A549 (cell line): ENCODE data around the gene DNAAF5.

Experiments
- HEYL ChIP-seq: fragments of 250-450 bp; sonication (Bioruptor Pico); IDR thresholded peaks from 2 replicates; pipeline ENCODE4 v1.8.0; 2021; ENCODE audit warnings: mild to moderate bottlenecking, moderate library complexity
- POLR2AphosphoS2 ChIP-seq: conservative IDR thresholded peaks from 2 replicates; pipeline ENCODE4 v1.6.1; 2012; ENCODE audit warnings: low read length, improper control_type of control experiment, inconsistent platforms
- REST ChIP-seq: fragments of 200-600 bp; sonication (generic); IDR thresholded peaks from 2 replicates; pipeline ENCODE4 v1.6.1; 2016; ENCODE audit warnings: antibody characterized with exemption, mild to moderate bottlenecking, moderate library complexity
- USF2 ChIP-seq: fragments of 450-650 bp; IDR thresholded peaks from 2 replicates; pipeline ENCODE4 v1.6.1; 2014; ENCODE audit warnings: antibody characterized with exemption

GRCh38 chr7:802500-803242, 76.2 kb downstream of the DNAAF5 start:
- TF ChIP-seq POLR2AphosphoS2 (no peak), HEYL (CRISPR knock-in tag) (no peak), USF2 (no peak), REST (no peak)
